ENCODE measurements around the gene NUB1. TPM values are rescaled to one million over a fixed set of nuclear protein-coding genes. Genes with fewer than 3 reads are reported as not detected.

Gene NUB1
- total RNA-seq, 4 donors from 2014 or later: 39.3 to 70.8 (median 41.7) TPM

- peaks cover 17% of the 10 kb centered on the region for H3K4me1 ChIP-seq
- H3K27me3 ChIP-seq: no peaks in the 10 kb centered on the region
- H3K9me3 ChIP-seq: no peaks in the 10 kb centered on the region
- WGBS: 90% methylated on average over 3 of the region's 3 CpGs
- H3K36me3 ChIP-seq: no peaks in the 10 kb centered on the region
- H3K4me3 ChIP-seq: no peak overlapping the region
- no peak for DNase-seq (ENCODE audit: low spot score in 2 of 2)
- no peak overlapping the region for H3K27ac ChIP-seq
- TF ChIP-seq CTCF (IDR thresholded peaks at IDR 0.05) (no peak), EP300 (IDR thresholded peaks at IDR 0.05) (no peak), POLR2AphosphoS5 (IDR thresholded peaks at IDR 0.05) (no peak), POLR2A (IDR thresholded peaks at IDR 0.05) (no peak)
These were observed 2.8 kb upstream of the NUB1 start for GRCh38 chr7:151338809-151339208.

DNA sequence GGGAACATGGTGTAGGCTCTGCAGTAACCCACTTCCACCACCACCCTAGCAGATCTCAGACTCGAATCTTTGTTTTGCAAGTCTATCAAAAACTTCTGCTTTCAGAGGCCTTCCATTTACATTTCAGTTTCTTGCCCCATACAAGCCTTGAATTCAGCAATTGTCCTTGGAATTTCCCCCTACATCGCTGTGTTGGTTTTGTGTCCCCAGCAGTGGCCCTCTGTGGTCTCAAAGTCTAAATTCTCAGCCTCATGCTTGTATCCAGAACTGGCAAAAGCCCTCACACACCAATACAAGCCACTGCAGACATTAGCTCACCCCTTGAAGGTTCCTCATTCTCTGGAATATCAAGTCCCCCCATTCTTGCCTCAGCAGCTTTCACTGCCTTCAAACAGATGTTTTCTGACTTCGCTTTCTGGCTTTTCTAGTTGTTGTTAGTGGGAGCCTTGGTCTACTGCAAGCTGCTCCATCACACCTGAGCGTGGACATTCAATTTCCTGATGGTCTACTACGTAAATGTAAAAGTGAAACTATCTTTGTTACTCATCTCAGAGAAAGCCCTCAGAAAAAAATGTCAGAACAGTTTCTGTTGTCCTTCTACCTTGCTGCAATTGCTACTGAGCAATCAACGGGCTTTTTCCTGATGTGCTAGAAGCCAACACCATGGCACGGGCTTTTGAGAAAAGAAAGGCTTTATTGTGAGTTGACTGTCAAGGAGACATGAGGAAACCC is 1.8 kb upstream of the NUB1 start:
- H3K4me1 ChIP-seq: peaks cover 17% of the 10 kb centered on the region
- H3K36me3 ChIP-seq: no peaks in the 10 kb centered on the region
- H3K27ac ChIP-seq: no peak overlapping the region
- TF ChIP-seq EP300 (IDR thresholded peaks at IDR 0.05): no peak
- no peak for TF ChIP-seq POLR2A (IDR thresholded peaks at IDR 0.05)
- TF ChIP-seq CTCF (IDR thresholded peaks at IDR 0.05): no peak
- TF ChIP-seq POLR2AphosphoS5 (IDR thresholded peaks at IDR 0.05): no peak
- WGBS: 76% methylated on average over 7 of the region's 7 CpGs
- DNase-seq (ENCODE audit: low spot score in 2 of 2): no peak
- no peak overlapping the region for H3K4me3 ChIP-seq
- no peaks in the 10 kb centered on the region for H3K27me3 ChIP-seq
- H3K9me3 ChIP-seq: no peaks in the 10 kb centered on the region

DNA sequence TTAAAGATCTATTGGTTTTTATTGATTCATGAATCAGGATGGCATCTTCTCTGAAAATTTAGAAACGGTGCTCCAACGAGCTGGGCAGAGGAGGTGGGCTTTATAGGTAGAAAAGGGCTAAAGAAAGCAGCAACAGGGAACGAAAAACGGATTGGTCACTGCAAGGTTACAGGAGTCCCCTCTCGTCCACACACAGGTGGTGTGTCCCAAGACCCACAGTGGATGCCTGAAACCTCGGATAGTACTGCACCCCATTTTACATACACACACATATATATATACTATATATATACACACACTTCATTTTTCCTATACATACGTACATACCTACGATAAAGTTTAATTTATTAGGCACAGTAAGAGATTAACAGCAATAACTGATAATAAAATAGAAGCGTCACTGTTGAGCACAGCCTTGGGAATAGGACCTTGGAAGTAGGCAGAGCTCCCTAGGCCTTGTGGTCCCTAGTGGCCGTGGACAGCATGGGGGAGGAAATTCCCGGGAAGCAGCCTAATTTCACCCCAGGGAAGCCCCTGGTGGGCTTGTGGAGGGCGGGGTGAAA is 737 bp upstream of the NUB1 start:
- Histone ChIP-seq H3K27me3 (no peaks in the 10 kb centered on the region), H3K27ac (peak overlapping the region; percentile 89), H3K9me3 (no peaks in the 10 kb centered on the region), H3K4me3 (peak overlapping the region; percentile 92), H3K36me3 (peaks cover 4% of the 10 kb centered on the region), H3K4me1 (peaks cover 17% of the 10 kb centered on the region)
- no peak for TF ChIP-seq EP300 (IDR thresholded peaks at IDR 0.05)
- no peak for TF ChIP-seq POLR2A (IDR thresholded peaks at IDR 0.05)
- TF ChIP-seq CTCF (IDR thresholded peaks at IDR 0.05): no peak
- DNase-seq (ENCODE audit: low spot score in 2 of 2): no peak
- 49% methylated on average over 12 of the region's 12 CpGs for WGBS

- peak overlapping the region; percentile 92 for H3K4me3 ChIP-seq
- peak overlapping the region; percentile 89 for H3K27ac ChIP-seq
- peaks cover 15% of the 10 kb centered on the region for H3K36me3 ChIP-seq
- TF ChIP-seq EP300 (IDR thresholded peaks at IDR 0.05) (no peak), POLR2AphosphoS5 (IDR thresholded peaks at IDR 0.05) (no peak), CTCF (IDR thresholded peaks at IDR 0.05) (no peak), POLR2A (IDR thresholded peaks at IDR 0.05) (no peak)
- no peaks in the 10 kb centered on the region for H3K27me3 ChIP-seq
- 2% methylated on average over 11 of the region's 11 CpGs for WGBS
- no peaks in the 10 kb centered on the region for H3K9me3 ChIP-seq
- no peak for DNase-seq (ENCODE audit: low spot score in 2 of 2)
- peaks cover 17% of the 10 kb centered on the region for H3K4me1 ChIP-seq
These were observed 562 bp downstream of the NUB1 start for GRCh38 chr7:151342102-151342646.

DNA sequence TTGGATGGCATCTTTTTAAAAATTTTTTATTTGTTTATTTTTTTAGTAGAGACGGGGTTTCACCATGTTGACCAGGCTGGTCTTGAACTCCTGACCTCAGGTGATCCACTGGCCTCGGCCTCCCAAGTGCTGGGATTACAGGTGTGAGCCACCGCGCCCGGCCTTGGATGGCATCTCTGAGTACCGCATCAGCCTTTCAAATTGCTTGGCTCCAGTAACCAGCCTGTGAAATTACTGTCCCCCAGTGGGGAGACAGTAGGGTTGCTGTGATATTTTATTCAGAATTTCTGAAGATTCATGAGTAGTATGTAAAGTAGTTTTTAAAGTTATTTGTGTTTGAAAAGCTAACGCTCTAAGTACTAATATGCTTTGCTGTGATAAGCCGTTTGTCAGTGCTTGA is 1.2 kb downstream of the NUB1 start:
- 45% methylated on average over 8 of the region's 8 CpGs for WGBS
- Histone ChIP-seq H3K27me3 (no peaks in the 10 kb centered on the region), H3K36me3 (peaks cover 20% of the 10 kb centered on the region), H3K9me3 (no peaks in the 10 kb centered on the region), H3K27ac (no peak overlapping the region), H3K4me1 (peaks cover 17% of the 10 kb centered on the region), H3K4me3 (peak overlapping the region; percentile 92)
- no peak for TF ChIP-seq POLR2AphosphoS5 (IDR thresholded peaks at IDR 0.05)
- TF ChIP-seq EP300 (IDR thresholded peaks at IDR 0.05): no peak
- no peak for TF ChIP-seq POLR2A (IDR thresholded peaks at IDR 0.05)
- no peak for TF ChIP-seq CTCF (IDR thresholded peaks at IDR 0.05)
- DNase-seq (ENCODE audit: low spot score in 2 of 2): no peak
